Measurements from ENCODE around the gene ENG.
"Not testable (repeated sequence)": the region's sequence is repeated elsewhere in the genome, so short reads cannot be mapped to it uniquely, and the experiment has no call there.

Gene ENG

DNA sequence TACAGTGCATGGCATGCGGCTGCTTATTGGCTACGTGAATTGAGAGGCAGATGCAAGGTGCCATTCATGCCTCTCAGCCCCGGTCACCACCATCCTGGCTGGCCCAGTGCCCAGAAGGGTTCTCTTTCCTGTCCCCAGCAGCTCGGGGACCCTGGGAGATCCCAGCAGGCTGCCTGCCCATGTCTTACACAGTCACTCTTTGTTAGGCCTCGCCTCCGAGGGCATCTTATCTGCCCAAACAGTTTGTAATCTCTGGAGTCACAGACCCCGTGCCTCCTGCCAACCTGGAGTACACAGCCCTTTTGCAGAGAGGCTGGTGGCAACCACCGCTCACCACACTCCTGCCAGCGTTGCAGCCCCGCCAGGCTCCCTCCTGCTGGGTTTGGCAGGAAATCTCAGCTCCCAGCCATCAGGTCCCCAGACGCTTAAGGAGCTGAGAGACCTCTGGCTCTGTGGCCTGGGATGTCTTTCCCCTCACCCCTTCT, 30.0 kb upstream of the ENG start (continued):
- TF ChIP-seq, protein P1, sequence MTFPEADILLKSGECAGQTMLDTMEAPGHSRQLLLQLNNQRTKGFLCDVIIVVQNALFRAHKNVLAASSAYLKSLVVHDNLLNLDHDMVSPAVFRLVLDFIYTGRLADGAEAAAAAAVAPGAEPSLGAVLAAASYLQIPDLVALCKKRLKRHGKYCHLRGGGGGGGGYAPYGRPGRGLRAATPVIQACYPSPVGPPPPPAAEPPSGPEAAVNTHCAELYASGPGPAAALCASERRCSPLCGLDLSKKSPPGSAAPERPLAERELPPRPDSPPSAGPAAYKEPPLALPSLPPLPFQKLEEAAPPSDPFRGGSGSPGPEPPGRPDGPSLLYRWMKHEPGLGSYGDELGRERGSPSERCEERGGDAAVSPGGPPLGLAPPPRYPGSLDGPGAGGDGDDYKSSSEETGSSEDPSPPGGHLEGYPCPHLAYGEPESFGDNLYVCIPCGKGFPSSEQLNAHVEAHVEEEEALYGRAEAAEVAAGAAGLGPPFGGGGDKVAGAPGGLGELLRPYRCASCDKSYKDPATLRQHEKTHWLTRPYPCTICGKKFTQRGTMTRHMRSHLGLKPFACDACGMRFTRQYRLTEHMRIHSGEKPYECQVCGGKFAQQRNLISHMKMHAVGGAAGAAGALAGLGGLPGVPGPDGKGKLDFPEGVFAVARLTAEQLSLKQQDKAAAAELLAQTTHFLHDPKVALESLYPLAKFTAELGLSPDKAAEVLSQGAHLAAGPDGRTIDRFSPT (tag by site-specific recombination; IDR thresholded peaks at IDR 0.05): no peak
- TF ChIP-seq ZBTB8A (tag by site-specific recombination; IDR thresholded peaks at IDR 0.05): no peak
- no peak for TF ChIP-seq ZNF19 (tag by site-specific recombination; IDR thresholded peaks at IDR 0.05; ENCODE audit: low read depth)
- TF ChIP-seq, protein P2, sequence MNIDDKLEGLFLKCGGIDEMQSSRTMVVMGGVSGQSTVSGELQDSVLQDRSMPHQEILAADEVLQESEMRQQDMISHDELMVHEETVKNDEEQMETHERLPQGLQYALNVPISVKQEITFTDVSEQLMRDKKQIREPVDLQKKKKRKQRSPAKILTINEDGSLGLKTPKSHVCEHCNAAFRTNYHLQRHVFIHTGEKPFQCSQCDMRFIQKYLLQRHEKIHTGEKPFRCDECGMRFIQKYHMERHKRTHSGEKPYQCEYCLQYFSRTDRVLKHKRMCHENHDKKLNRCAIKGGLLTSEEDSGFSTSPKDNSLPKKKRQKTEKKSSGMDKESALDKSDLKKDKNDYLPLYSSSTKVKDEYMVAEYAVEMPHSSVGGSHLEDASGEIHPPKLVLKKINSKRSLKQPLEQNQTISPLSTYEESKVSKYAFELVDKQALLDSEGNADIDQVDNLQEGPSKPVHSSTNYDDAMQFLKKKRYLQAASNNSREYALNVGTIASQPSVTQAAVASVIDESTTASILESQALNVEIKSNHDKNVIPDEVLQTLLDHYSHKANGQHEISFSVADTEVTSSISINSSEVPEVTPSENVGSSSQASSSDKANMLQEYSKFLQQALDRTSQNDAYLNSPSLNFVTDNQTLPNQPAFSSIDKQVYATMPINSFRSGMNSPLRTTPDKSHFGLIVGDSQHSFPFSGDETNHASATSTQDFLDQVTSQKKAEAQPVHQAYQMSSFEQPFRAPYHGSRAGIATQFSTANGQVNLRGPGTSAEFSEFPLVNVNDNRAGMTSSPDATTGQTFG (tag by site-specific recombination; IDR thresholded peaks at IDR 0.05; ENCODE audit: borderline replicate concordance): no peak
- TF ChIP-seq, protein P3, sequence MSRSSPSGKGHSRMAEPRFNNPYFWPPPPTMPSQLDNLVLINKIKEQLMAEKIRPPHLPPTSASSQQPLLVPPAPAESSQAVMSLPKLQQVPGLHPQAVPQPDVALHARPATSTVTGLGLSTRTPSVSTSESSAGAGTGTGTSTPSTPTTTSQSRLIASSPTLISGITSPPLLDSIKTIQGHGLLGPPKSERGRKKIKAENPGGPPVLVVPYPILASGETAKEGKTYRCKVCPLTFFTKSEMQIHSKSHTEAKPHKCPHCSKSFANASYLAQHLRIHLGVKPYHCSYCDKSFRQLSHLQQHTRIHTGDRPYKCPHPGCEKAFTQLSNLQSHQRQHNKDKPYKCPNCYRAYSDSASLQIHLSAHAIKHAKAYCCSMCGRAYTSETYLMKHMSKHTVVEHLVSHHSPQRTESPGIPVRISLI (tag by site-specific recombination; IDR thresholded peaks at IDR 0.05): no peak

DNA sequence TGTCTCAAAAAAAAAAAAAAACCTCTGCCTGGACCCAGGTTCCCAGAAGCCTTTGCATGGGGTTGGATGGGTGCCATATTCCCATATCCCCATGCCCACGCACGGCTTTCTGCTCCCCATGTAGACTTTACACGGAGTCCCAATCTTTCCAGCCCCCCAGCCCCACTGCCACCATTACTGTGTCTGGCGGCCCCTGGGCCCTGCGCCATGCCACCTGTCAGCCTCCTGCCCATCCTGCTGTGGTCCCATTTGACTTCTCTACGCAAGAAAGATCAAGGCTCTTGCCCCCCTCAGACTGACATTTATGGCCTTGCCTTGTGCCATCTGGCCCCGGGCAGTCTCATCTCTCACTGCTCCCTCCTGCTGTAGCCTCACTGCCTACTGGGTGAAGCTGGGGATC, 29.5 kb upstream of the ENG start:
- TF ChIP-seq, protein P4, sequence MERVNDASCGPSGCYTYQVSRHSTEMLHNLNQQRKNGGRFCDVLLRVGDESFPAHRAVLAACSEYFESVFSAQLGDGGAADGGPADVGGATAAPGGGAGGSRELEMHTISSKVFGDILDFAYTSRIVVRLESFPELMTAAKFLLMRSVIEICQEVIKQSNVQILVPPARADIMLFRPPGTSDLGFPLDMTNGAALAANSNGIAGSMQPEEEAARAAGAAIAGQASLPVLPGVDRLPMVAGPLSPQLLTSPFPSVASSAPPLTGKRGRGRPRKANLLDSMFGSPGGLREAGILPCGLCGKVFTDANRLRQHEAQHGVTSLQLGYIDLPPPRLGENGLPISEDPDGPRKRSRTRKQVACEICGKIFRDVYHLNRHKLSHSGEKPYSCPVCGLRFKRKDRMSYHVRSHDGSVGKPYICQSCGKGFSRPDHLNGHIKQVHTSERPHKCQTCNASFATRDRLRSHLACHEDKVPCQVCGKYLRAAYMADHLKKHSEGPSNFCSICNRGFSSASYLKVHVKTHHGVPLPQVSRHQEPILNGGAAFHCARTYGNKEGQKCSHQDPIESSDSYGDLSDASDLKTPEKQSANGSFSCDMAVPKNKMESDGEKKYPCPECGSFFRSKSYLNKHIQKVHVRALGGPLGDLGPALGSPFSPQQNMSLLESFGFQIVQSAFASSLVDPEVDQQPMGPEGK (tag by site-specific recombination; IDR thresholded peaks at IDR 0.05): peak; percentile 9; the same call in 1 of the 2 replicates
- TF ChIP-seq ZNF76 (tag by site-specific recombination; IDR thresholded peaks at IDR 0.05; ENCODE audit: borderline replicate concordance, low read depth): 0 out of 2 replicates have a peak, but pooled peaks have one; percentile 27
- TF ChIP-seq KLF10 (tag by site-specific recombination; IDR thresholded peaks at IDR 0.05): no peak
- no peak overlapping the region for H3K4me3 ChIP-seq (ENCODE audit: low read depth, low read length)
- H3K4me1 ChIP-seq (ENCODE audit: control insufficient read depth, insufficient read depth, low read length): no peaks in the 10 kb centered on the region
- no peak overlapping the region for H3K27ac ChIP-seq (ENCODE audit: extremely low read depth, low read depth, low read length)
- ChIA-PET POLR2A (no interaction called here), CTCF (interaction anchor here (1.1 kb wide), 1 partner anchor 59 kb away, joined by 3 read pairs; no protein-coding TSS in a partner anchor)
- no peaks in the 10 kb centered on the region for H3K9me3 ChIP-seq (ENCODE audit: control insufficient read depth, insufficient read depth, low read depth, low read length)
- H3K36me3 ChIP-seq (ENCODE audit: control insufficient read depth in 2 of 2, insufficient read depth in 1 of 2, low read length in 2 of 2): peaks cover 4 to 24% of the 10 kb centered on the region in 2 experiments

DNA sequence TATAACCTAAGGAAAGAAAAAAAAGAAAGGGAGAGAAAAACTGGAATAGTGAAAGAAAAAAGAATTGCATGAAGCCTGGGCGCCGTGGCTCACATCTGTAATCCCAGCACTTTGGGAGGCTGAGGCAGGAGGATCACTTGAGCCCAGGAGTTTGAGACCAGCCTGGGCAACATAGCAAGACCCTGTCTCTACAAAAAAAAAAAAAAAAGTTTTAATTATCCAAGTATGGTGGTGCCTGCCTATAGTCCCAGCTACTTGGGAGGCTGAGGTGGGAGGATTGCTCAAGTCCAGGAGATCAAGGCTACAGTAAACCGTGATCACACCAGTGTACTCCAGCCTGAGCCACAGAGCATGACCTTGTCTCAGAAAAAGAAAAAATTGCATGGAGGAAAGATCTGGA, 27.3 kb upstream of the ENG start:
- TF ChIP-seq ZNF121 (tag by site-specific recombination; IDR thresholded peaks at IDR 0.05): peak; percentile 73
- not testable (repeated sequence) for H3K9me3 ChIP-seq (ENCODE audit: control insufficient read depth, insufficient read depth, low read depth, low read length); H3K27ac ChIP-seq (ENCODE audit: extremely low read depth, low read depth, low read length); H3K4me1 ChIP-seq (ENCODE audit: control insufficient read depth, insufficient read depth, low read length); H3K4me3 ChIP-seq (ENCODE audit: low read depth, low read length); H3K36me3 ChIP-seq (ENCODE audit: control insufficient read depth in 2 of 2, insufficient read depth in 1 of 2, low read length in 2 of 2)
- POLR2A ChIA-PET: interaction anchor here (0.6 kb wide), 1 partner anchor 50 kb away, joined by 3 read pairs; no protein-coding TSS in a partner anchor
- CTCF ChIA-PET: interaction anchor here (2.3 kb wide), 1 partner anchor 12 kb away, joined by 10 read pairs; no protein-coding TSS in a partner anchor

DNA sequence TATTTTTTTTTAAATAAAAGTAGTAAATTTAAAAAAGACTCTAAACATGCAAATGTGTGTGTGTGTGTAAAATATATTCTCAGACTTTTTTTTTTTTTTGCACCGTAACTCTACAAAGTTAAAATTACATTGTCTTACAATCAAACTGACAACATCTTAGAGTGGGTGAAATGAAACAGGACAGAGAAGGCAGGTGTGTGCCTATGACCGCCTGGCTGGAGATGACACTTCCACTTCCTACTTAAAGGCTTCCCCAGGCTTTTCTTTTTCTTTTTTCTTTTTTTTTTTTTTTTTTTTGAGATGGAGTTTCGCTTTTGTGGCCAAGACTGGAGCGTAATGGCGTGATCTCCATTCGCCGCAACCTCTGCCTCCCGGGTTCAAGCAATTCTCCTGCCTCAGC, 25.7 kb upstream of the ENG start:
- Histone ChIP-seq H3K36me3 (ENCODE audit: control insufficient read depth in 2 of 2, insufficient read depth in 1 of 2, low read length in 2 of 2) (no peaks in the 10 kb centered on the region; a peak in 1 of 3 replicates), H3K4me1 (ENCODE audit: control insufficient read depth, insufficient read depth, low read length) (no peaks in the 10 kb centered on the region; the same call in 1 of the 2 replicates), H3K4me3 (ENCODE audit: low read depth, low read length) (no peak overlapping the region), H3K27ac (ENCODE audit: extremely low read depth, low read depth, low read length) (no peak overlapping the region), H3K9me3 (ENCODE audit: control insufficient read depth, insufficient read depth, low read depth, low read length) (no peaks in the 10 kb centered on the region)
- ChIA-PET POLR2A (no interaction called here), CTCF (no interaction called here)
- TF ChIP-seq MZF1 (tag by site-specific recombination; IDR thresholded peaks at IDR 0.05; ENCODE audit: borderline replicate concordance) (no peak), OVOL3 (tag by site-specific recombination; IDR thresholded peaks at IDR 0.05) (no peak), ZNF473 (tag by site-specific recombination; IDR thresholded peaks at IDR 0.05) (no peak), ZNF311 (tag by site-specific recombination; IDR thresholded peaks at IDR 0.05; ENCODE audit: borderline replicate concordance) (no peak), WT1 (tag by site-specific recombination; IDR thresholded peaks at IDR 0.05) (no peak), ZFHX2 (tag by site-specific recombination; conservative IDR thresholded peaks at IDR 0.05) (no peak), ZNF133 (tag by site-specific recombination; IDR thresholded peaks at IDR 0.05) (no peak)
- TF ChIP-seq, protein P5, sequence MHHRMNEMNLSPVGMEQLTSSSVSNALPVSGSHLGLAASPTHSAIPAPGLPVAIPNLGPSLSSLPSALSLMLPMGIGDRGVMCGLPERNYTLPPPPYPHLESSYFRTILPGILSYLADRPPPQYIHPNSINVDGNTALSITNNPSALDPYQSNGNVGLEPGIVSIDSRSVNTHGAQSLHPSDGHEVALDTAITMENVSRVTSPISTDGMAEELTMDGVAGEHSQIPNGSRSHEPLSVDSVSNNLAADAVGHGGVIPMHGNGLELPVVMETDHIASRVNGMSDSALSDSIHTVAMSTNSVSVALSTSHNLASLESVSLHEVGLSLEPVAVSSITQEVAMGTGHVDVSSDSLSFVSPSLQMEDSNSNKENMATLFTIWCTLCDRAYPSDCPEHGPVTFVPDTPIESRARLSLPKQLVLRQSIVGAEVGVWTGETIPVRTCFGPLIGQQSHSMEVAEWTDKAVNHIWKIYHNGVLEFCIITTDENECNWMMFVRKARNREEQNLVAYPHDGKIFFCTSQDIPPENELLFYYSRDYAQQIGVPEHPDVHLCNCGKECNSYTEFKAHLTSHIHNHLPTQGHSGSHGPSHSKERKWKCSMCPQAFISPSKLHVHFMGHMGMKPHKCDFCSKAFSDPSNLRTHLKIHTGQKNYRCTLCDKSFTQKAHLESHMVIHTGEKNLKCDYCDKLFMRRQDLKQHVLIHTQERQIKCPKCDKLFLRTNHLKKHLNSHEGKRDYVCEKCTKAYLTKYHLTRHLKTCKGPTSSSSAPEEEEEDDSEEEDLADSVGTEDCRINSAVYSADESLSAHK (tag by site-specific recombination; IDR thresholded peaks at IDR 0.05): no peak
- TF ChIP-seq, protein P6, sequence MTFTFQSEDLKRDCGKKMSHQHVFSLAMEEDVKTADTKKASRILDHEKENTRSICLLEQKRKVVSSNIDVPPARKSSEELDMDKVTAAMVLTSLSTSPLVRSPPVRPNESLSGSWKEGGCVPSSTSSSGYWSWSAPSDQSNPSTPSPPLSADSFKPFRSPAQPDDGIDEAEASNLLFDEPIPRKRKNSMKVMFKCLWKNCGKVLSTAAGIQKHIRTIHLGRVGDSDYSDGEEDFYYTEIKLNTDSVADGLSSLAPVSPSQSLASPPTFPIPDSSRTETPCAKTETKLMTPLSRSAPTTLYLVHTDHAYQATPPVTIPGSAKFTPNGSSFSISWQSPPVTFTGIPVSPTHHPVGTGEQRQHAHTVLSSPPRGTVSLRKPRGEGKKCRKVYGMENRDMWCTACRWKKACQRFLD (tag by site-specific recombination; IDR thresholded peaks at IDR 0.05): no peak

Data from HEK293 (cell line).